Astrocyte of the cerebellum (primary cell): ENCODE results near the gene BIVM.

Source experiments
- DNase-seq: peaks from one replicate; pipeline ENCODE4 v3.0.0-alpha.2; 2011; ENCODE audit warnings: low read depth
- H3K4me3 ChIP-seq: 2 replicates; pipeline ENCODE4 v1.5.1; 2011; ENCODE audit warnings: mild to moderate bottlenecking, low read depth, low read length, moderate library complexity
- CTCF ChIP-seq: IDR thresholded peaks from 2 replicates; pipeline ENCODE4 v1.5.1; 2012; ENCODE audit warnings: low read length, low read depth, moderate library complexity, mild to moderate bottlenecking; ENCODE audit errors: missing control alignments
- in situ Hi-C: cut with HindIII; loops from 2 replicates; pipeline ENCODE4 v1.10.0; 2017; ENCODE audit warnings: low sequenced_read_pairs

The BIVM gene

GRCh38 chr13:102863590-102863989 lies 64.7 kb downstream of the BIVM start:
- in situ Hi-C loops: no loop called here
- no peak for DNase-seq

DNA sequence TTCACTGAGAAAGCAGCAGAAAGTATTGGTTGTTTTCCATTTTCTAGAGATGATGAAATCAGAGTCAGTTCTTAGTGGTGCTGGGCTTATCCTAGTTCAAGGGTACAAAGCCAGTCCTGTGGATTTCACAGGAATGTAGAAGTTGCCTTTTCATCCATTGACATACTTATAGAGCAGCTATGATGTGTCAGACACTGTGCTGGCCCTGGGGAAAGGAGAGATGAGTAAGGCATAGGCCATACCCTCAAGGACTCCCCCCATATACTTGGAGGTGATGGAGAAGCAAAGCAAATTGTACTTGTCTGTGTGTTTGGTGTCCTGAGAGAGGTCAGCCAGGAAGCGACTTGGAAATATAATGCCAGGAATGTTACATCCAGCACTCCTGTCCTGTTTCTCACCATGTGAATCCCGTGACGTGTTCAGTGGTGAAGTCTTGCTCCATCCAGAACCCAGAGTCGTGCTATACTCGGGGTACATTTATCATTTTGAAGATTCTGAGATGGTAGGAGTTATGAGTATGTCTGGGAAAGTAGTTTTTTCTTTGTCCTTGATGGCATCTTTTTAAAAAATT lies 69.5 kb downstream of the BIVM start:
- in situ Hi-C loops: no loop called here
- no peak for TF ChIP-seq CTCF
- H3K4me3 ChIP-seq: no peak overlapping the region
- no peak for DNase-seq

More at GRCh38 chr13:102863590-102863989, 64.7 kb downstream of the BIVM start:
- no peak overlapping the region for H3K4me3 ChIP-seq
- no peak for TF ChIP-seq CTCF

DNA sequence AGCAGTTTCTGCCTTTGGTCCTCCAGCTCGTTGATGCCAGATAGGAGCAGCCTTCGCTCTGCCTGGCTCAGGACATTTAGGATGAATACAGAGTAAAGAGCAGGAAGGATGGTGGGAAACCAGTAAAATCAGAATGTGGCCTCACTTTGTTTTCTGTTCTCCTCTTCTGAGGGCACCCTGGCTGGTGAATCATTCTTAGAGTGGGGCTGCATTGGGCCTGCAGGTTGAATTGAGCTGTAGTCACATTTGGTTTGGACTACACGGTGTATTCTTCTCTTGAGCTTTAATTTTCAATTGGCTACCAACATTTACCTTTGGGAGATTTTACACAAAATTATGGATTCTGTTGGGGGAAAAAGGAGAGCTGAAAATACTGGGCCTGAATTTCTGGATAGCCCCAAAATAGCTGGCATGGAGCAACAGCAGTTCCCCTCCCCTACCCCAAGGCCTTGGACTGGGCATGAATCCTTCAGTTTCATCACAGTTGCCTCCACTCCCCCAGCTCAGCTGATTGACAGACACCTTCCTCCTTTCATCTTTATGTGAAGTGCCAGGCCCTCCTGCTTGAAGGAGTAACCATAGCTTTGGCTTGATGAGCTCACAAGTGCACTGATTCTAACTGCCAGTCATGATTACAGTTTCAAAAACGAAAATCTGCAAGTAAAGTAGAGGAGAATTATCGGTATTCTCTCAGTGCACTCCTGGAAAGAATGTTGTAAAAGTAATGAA lies 71.2 kb downstream of the BIVM start:
- no peak overlapping the region for H3K4me3 ChIP-seq
- in situ Hi-C loops: no loop called here
- TF ChIP-seq CTCF: no peak
- DNase-seq: no peak

- in situ Hi-C loops: no loop called here
- peak; percentile 77 for TF ChIP-seq CTCF
- no peak overlapping the region for H3K4me3 ChIP-seq
- DNase-seq: peak; percentile 63
Observed at GRCh38 chr13:102870677-102871415, 71.9 kb downstream of the BIVM start.

DNA sequence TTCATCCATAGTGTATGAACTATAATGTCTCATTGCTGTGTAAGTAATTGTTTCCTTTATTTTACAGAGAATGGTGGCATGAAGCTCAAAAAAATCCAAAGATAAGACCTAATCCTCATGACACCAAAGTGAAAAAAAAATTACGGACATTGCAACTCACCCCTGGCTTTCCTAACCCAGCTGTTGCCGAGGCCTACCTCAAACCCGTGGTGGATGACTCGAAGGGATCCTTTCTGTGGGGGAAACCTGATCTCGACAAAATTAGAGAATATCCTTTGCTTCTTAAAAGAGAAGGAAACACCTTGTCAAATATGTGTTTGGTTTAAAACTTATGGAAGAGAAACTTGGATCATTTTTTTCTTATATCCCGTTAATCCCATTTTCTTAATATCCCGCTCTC lies 73.2 kb downstream of the BIVM start:
- no peak for TF ChIP-seq CTCF
- in situ Hi-C loops: no loop called here
- H3K4me3 ChIP-seq: no peak overlapping the region
- DNase-seq: no peak

DNA sequence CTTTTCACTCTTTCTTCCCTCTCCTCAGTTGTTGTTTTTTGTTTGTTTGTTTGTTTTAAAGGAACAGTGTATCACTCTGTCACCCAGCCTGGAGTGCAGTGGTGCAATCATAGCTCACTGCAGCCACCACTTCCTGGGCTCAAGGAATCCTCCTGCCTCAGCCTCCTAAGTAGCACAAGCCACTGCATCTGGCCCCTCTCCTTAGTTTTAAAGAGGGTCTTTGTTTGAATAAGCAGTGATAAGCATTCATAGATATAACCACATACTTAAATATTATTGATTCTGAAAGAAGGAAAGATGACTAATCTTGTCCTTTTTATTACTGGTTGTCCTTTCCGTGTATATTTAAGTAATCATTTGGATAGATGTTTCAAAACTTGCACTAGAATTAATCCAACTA lies 73.6 kb downstream of the BIVM start:
- no peak for DNase-seq
- H3K4me3 ChIP-seq: no peak overlapping the region
- no peak for TF ChIP-seq CTCF
- in situ Hi-C loops: no loop called here
